ENCODE data around the gene AIDA. TPM values are rescaled to one million over a fixed set of nuclear protein-coding genes. Genes with fewer than 3 reads are reported as not detected.

AIDA gene
- total and polyA plus RNA-seq, 2 donors (not counting 1 experiment from before 2014, with no cell fraction given), result 41.7 to 77.7 TPM

DNA sequence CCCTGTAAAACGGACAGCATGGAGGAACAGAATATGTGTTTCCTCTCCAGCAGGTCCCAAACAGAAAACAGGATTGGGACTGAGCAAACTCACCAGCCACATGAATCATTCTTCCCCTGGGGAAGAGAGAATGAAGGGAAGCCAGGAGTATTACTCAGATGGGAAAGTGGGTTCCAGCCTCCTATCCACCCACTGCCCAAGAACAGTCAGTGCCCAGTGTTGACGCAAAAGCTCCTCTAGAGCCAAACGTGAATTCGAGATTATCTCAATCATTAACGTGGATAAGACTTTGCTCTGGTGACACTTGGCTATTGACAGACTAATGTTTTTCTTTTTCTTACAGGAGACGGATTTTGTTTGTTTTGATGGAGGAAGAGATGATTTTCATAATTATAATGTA, 85.1 kb downstream of the AIDA start:
- peaks cover 3 to 56% of the 10 kb centered on the region in 2 experiments for H3K36me3 ChIP-seq (replicated peaks in 1 of 2; ENCODE audit: control extremely low read depth in 1 of 2, control insufficient read depth in 1 of 2, extremely low read depth in 1 of 2, insufficient read depth in 2 of 2, low read length in 1 of 2)
- H3K4me1 Mint-ChIP-seq, result no peaks in the 10 kb centered on the region
- TF ChIP-seq, protein P1, sequence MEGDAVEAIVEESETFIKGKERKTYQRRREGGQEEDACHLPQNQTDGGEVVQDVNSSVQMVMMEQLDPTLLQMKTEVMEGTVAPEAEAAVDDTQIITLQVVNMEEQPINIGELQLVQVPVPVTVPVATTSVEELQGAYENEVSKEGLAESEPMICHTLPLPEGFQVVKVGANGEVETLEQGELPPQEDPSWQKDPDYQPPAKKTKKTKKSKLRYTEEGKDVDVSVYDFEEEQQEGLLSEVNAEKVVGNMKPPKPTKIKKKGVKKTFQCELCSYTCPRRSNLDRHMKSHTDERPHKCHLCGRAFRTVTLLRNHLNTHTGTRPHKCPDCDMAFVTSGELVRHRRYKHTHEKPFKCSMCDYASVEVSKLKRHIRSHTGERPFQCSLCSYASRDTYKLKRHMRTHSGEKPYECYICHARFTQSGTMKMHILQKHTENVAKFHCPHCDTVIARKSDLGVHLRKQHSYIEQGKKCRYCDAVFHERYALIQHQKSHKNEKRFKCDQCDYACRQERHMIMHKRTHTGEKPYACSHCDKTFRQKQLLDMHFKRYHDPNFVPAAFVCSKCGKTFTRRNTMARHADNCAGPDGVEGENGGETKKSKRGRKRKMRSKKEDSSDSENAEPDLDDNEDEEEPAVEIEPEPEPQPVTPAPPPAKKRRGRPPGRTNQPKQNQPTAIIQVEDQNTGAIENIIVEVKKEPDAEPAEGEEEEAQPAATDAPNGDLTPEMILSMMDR (IDR thresholded peaks at IDR 0.05), result no peak
- TF ChIP-seq EZH2 (IDR thresholded peaks at IDR 0.05; ENCODE audit: borderline replicate concordance, insufficient read depth, low read depth, low read length, poor library complexity, severe bottlenecking), result no peak
- peaks cover 1% of the 10 kb centered on the region for H3K79me2 ChIP-seq (ENCODE audit: control insufficient read depth, insufficient read depth, low read length)
- no peak overlapping the region for H3K27ac ChIP-seq (ENCODE audit: low read length in 2 of 2)
- 100% methylated on average over 5 of the region's 6 CpGs for WGBS (ENCODE audit: insufficient coverage)
- no peak overlapping the region for H3K4me3 Mint-ChIP-seq
- H3K9me3 ChIP-seq (ENCODE audit: control extremely low read depth in 1 of 3, control insufficient read depth in 2 of 3, insufficient read depth in 1 of 3, low read length in 2 of 3), result no peaks in the 10 kb centered on the region
- H4K20me1 ChIP-seq (ENCODE audit: control insufficient read depth, insufficient read depth, low read length, poor library complexity, severe bottlenecking), result no peaks in the 10 kb centered on the region
- no peaks in the 10 kb centered on the region for H3K9me3 Mint-ChIP-seq (ENCODE audit: insufficient read depth)
- H2AFZ ChIP-seq (ENCODE audit: insufficient read depth, low read depth, low read length, poor library complexity, severe bottlenecking), result no peak overlapping the region
- H3K27ac Mint-ChIP-seq, result no peak overlapping the region
- ChIA-PET CTCF (interaction anchor here (1.0 to 1.7 kb wide), 2 partner anchors 9 to 162 kb away, joined by 3 to 4 read pairs; no protein-coding TSS in a partner anchor), POLR2A (no interaction called here)
- DNase-seq (no peak), ATAC-seq (ENCODE audit: low read depth) (no peak)
- H3K27me3 Mint-ChIP-seq, result no peaks in the 10 kb centered on the region
- H3K4me3 ChIP-seq (ENCODE audit: control extremely low read depth in 1 of 5, extremely low read depth in 1 of 5, insufficient read depth in 1 of 5, low read depth in 2 of 5, low read length in 4 of 5), result no peak overlapping the region
- H3K27me3 ChIP-seq (replicated peaks in 1 of 4; ENCODE audit: control extremely low read depth in 1 of 4, control insufficient read depth in 3 of 4, insufficient read depth in 4 of 4, low read length in 3 of 4), result no peaks in the 10 kb centered on the region
- intact Hi-C loops (cut with micrococcal nuclease), result no loop called here
- H3K4me1 ChIP-seq (ENCODE audit: control insufficient read depth in 2 of 2, insufficient read depth in 2 of 2, low read length in 2 of 2), result no peaks in the 10 kb centered on the region
- H3K4me2 ChIP-seq (replicated peaks; ENCODE audit: low read depth, low read length, poor library complexity, severe bottlenecking), result no peak overlapping the region
- H3K9ac ChIP-seq (ENCODE audit: low read length), result no peak overlapping the region

DNA sequence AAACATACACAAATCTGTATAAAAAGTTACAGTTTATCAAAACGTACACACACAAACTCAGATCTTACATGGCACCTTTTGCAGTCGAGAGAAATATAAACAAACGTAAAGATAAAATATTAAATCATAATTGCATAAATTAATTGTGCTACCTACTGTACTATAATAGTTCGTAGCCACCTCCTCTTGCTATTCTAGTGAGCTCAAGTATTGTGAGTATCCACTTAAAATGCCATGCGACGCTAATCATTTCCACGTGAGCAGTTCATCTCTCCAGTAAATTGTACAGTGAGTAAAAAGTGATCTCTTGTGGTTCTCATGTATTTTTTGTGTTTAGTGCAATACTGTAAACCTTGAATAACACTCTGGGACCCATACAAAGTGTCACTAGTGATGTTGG, 88.1 kb downstream of the AIDA start:
- TF ChIP-seq, protein P1 (IDR thresholded peaks at IDR 0.05), result no peak
- TF ChIP-seq EZH2 (IDR thresholded peaks at IDR 0.05; ENCODE audit: borderline replicate concordance, insufficient read depth, low read depth, low read length, poor library complexity, severe bottlenecking), result no peak
- Histone ChIP-seq H3K9me3 (ENCODE audit: control extremely low read depth in 1 of 3, control insufficient read depth in 2 of 3, insufficient read depth in 1 of 3, low read length in 2 of 3) (no peaks in the 10 kb centered on the region), H3K79me2 (ENCODE audit: control insufficient read depth, insufficient read depth, low read length) (peaks cover 6% of the 10 kb centered on the region), H3K27ac (ENCODE audit: low read length in 2 of 2) (no peak overlapping the region), H3K36me3 (replicated peaks in 1 of 2; ENCODE audit: control extremely low read depth in 1 of 2, control insufficient read depth in 1 of 2, extremely low read depth in 1 of 2, insufficient read depth in 2 of 2, low read length in 1 of 2) (peaks cover 3 to 53% of the 10 kb centered on the region in 2 experiments), H3K4me1 (ENCODE audit: control insufficient read depth in 2 of 2, insufficient read depth in 2 of 2, low read length in 2 of 2) (peaks cover 3 to 5% of the 10 kb centered on the region in 2 donors), H2AFZ (ENCODE audit: insufficient read depth, low read depth, low read length, poor library complexity, severe bottlenecking) (no peak overlapping the region), H3K27me3 (replicated peaks in 1 of 4; ENCODE audit: control extremely low read depth in 1 of 4, control insufficient read depth in 3 of 4, insufficient read depth in 4 of 4, low read length in 3 of 4) (no peaks in the 10 kb centered on the region), H3K4me2 (replicated peaks; ENCODE audit: low read depth, low read length, poor library complexity, severe bottlenecking) (no peak overlapping the region), H4K20me1 (ENCODE audit: control insufficient read depth, insufficient read depth, low read length, poor library complexity, severe bottlenecking) (no peaks in the 10 kb centered on the region), H3K4me3 (ENCODE audit: control extremely low read depth in 1 of 5, extremely low read depth in 1 of 5, insufficient read depth in 1 of 5, low read depth in 2 of 5, low read length in 4 of 5) (no peak overlapping the region), H3K9ac (ENCODE audit: low read length) (no peak overlapping the region)
- Mint-ChIP-seq H3K4me3 (no peak overlapping the region), H3K27me3 (no peaks in the 10 kb centered on the region), H3K4me1 (peaks cover 16% of the 10 kb centered on the region), H3K9me3 (ENCODE audit: insufficient read depth) (no peaks in the 10 kb centered on the region), H3K27ac (no peak overlapping the region)
- intact Hi-C loops (cut with micrococcal nuclease), result no loop called here
- CTCF ChIA-PET, result interaction anchor here (4.7 kb wide), 1 partner anchor 9 kb away, joined by 26 read pairs; no protein-coding TSS in a partner anchor
- DNase-seq (no peak), ATAC-seq (ENCODE audit: low read depth) (no peak)
- POLR2A ChIA-PET, result no interaction called here
- WGBS (ENCODE audit: insufficient coverage), result no CpG with 5 or more reads among the region's 7 CpGs
